WTC11 (cell line): ENCODE data around the gene PLPP1. TPM values are rescaled to one million over a fixed set of nuclear protein-coding genes. Genes with fewer than 3 reads are reported as not detected.

ENCODE experiments used
- ATAC-seq: fragments of 200-7000 bp; cut with Tn5 transposase; 2 replicates; pipeline ENCODE4 v1.10.0; 2021; ENCODE audit warnings: mild to moderate bottlenecking, moderate library complexity
- CTCF ChIA-PET: fragments of 300-600 bp; sonication (Branson Sonifier 250); formaldehyde crosslinking; loops from one replicate; lab custom pipeline; 2021; ENCODE audit warnings: antibody characterized with exemption; lab: Charles Lee
- POLR2A ChIA-PET: fragments of 350-600 bp; sonication (Branson Sonifier 250); formaldehyde crosslinking; loops from one replicate; lab custom pipeline; 2021; ENCODE audit warnings: antibody characterized with exemption; lab: Charles Lee
- DNase-seq: peaks from one replicate; pipeline ENCODE4 v3.0.0; 2021; ENCODE audit warnings: low spot score
- H3K27ac Mint-ChIP-seq: 2 replicates; pipeline ENCODE4 v1.8.0; 2021; ENCODE audit warnings: mixed read lengths
- H3K27me3 Mint-ChIP-seq: 2 replicates; pipeline ENCODE4 v1.8.0; 2021; ENCODE audit warnings: low read depth, mild to moderate bottlenecking, moderate library complexity, mixed read lengths
- H3K36me3 Mint-ChIP-seq: 2 replicates; pipeline ENCODE4 v1.8.0; 2021; ENCODE audit warnings: mixed read lengths
- H3K4me1 Mint-ChIP-seq: 2 replicates; pipeline ENCODE4 v1.8.0; 2022; ENCODE audit warnings: mixed read lengths
- H3K4me3 Mint-ChIP-seq: 2 replicates; pipeline ENCODE4 v1.8.0; 2021; ENCODE audit warnings: mild to moderate bottlenecking, moderate library complexity, mixed read lengths
- H3K9me3 Mint-ChIP-seq: 2 replicates; pipeline ENCODE4 v1.8.0; 2021; ENCODE audit warnings: mixed read lengths
- ATF1 ChIP-seq: sonication (generic); formaldehyde crosslinking; IDR thresholded peaks from 2 replicates; pipeline ENCODE4 v1.8.1; 2023; ENCODE audit warnings: mild to moderate bottlenecking, moderate library complexity, missing genetic modification reagents
- ATF2 ChIP-seq: sonication (generic); formaldehyde crosslinking; IDR thresholded peaks from 2 replicates; pipeline ENCODE4 v1.8.1; 2022; ENCODE audit warnings: low read depth, missing genetic modification reagents, borderline replicate concordance
- CTCF ChIP-seq: fragments of 200-600 bp; IDR thresholded peaks from 2 replicates; pipeline ENCODE4 v1.8.0; 2022; ENCODE audit warnings: antibody characterized with exemption
- ERG ChIP-seq: fragments of 250-450 bp; sonication (Bioruptor Pico); IDR thresholded peaks from 2 replicates; pipeline ENCODE4 v1.8.0; 2021; ENCODE audit warnings: mild to moderate bottlenecking
- ESRRA ChIP-seq: sonication (generic); formaldehyde crosslinking; IDR thresholded peaks from 2 replicates; pipeline ENCODE4 v1.8.1; 2022; ENCODE audit warnings: mild to moderate bottlenecking, missing genetic modification reagents, borderline replicate concordance
- FOXJ3 ChIP-seq: sonication (generic); formaldehyde crosslinking; IDR thresholded peaks from 2 replicates; pipeline ENCODE4 v1.9.0; 2021; ENCODE audit warnings: missing genetic modification reagents, mild to moderate bottlenecking, borderline replicate concordance
- GABPB1 ChIP-seq: sonication (generic); formaldehyde crosslinking; IDR thresholded peaks from 2 replicates; pipeline ENCODE4 v1.8.1; 2023; ENCODE audit warnings: mild to moderate bottlenecking, missing genetic modification reagents
- MLX ChIP-seq: sonication (generic); formaldehyde crosslinking; IDR thresholded peaks from 2 replicates; pipeline ENCODE4 v1.8.1; 2023; ENCODE audit warnings: mild to moderate bottlenecking, missing genetic modification reagents, moderate library complexity
- NFE2L1 ChIP-seq: sonication (generic); formaldehyde crosslinking; IDR thresholded peaks from 2 replicates; pipeline ENCODE4 v1.8.1; 2023; ENCODE audit warnings: missing genetic modification reagents
- NFYB ChIP-seq: sonication (generic); formaldehyde crosslinking; conservative IDR thresholded peaks from 2 replicates; pipeline ENCODE4 v1.8.0; 2022; ENCODE audit warnings: low read depth, missing genetic modification reagents
- NR1H2 ChIP-seq: sonication (generic); formaldehyde crosslinking; IDR thresholded peaks from 2 replicates; pipeline ENCODE4 v1.9.0; 2021; ENCODE audit warnings: mild to moderate bottlenecking, moderate library complexity, missing genetic modification reagents
- RORB ChIP-seq: fragments of 250-450 bp; sonication (Bioruptor Pico); IDR thresholded peaks from 2 replicates; pipeline ENCODE4 v1.9.0; 2021; ENCODE audit warnings: mild to moderate bottlenecking
- SMAD4 ChIP-seq: sonication (generic); formaldehyde crosslinking; IDR thresholded peaks from 2 replicates; pipeline ENCODE4 v1.8.0; 2022; ENCODE audit warnings: mild to moderate bottlenecking, missing genetic modification reagents
- USF1 ChIP-seq: sonication (generic); formaldehyde crosslinking; IDR thresholded peaks from 2 replicates; pipeline ENCODE4 v1.8.0; 2022; ENCODE audit warnings: mild to moderate bottlenecking, missing genetic modification reagents
- USF2 ChIP-seq: sonication (generic); formaldehyde crosslinking; IDR thresholded peaks from 2 replicates; pipeline ENCODE4 v1.8.1; 2023; ENCODE audit warnings: mild to moderate bottlenecking, missing genetic modification reagents, moderate library complexity
- ZBTB21 ChIP-seq: sonication (generic); formaldehyde crosslinking; IDR thresholded peaks from 2 replicates; pipeline ENCODE4 v1.8.1; 2023; ENCODE audit warnings: mild to moderate bottlenecking, missing genetic modification reagents, borderline replicate concordance
- ZBTB43 ChIP-seq: sonication (generic); formaldehyde crosslinking; IDR thresholded peaks from 2 replicates; pipeline ENCODE4 v1.8.1; 2023; ENCODE audit warnings: mild to moderate bottlenecking, missing genetic modification reagents
- ZNF281 ChIP-seq: sonication (generic); formaldehyde crosslinking; IDR thresholded peaks from 2 replicates; pipeline ENCODE4 v1.8.0; 2023; ENCODE audit warnings: mild to moderate bottlenecking, missing genetic modification reagents
- ZNF396 ChIP-seq: fragments of 250-450 bp; sonication (Bioruptor Pico); IDR thresholded peaks from 2 replicates; pipeline ENCODE4 v1.8.0; 2021; ENCODE audit warnings: mild to moderate bottlenecking, moderate library complexity, borderline replicate concordance
- ZNF671 ChIP-seq: fragments of 250-450 bp; sonication (Bioruptor Pico); IDR thresholded peaks from 2 replicates; pipeline ENCODE4 v1.8.0; 2021; ENCODE audit warnings: mild to moderate bottlenecking
- total RNA-seq: library from RNA; stranded (reverse); gene quantifications from 3 replicates; pipeline ENCODE4 v1.2.3, GENCODE V29; 2021

The PLPP1 gene
- total RNA-seq, 1 experiment from 2014 or later: 43.2 TPM

- H3K27me3 Mint-ChIP-seq: no peaks in the 10 kb centered on the region
Measured at GRCh38 chr5:55484531-55484930, 50.2 kb downstream of the PLPP1 start.

GRCh38 chr5:55483885-55484284, 50.9 kb downstream of the PLPP1 start:
- Mint-ChIP-seq H3K4me1 (peaks cover 65% of the 10 kb centered on the region), H3K9me3 (no peaks in the 10 kb centered on the region), H3K4me3 (peak overlapping the region; percentile 15), H3K27ac (peak overlapping the region; percentile 97), H3K27me3 (no peaks in the 10 kb centered on the region), H3K36me3 (no peaks in the 10 kb centered on the region)
- ATAC-seq (peak; percentile 6), DNase-seq (no peak)
- ChIA-PET CTCF (no interaction called here), POLR2A (no interaction called here)
- no peak for TF ChIP-seq ATF2 (CRISPR knock-in tag)
- TF ChIP-seq ATF1 (CRISPR knock-in tag): no peak
- no peak for TF ChIP-seq ZNF671 (CRISPR knock-in tag)
- no peak for TF ChIP-seq RORB (CRISPR knock-in tag)

More at GRCh38 chr5:55484531-55484930, 50.2 kb downstream of the PLPP1 start:
- DNase-seq (peak; percentile 43), ATAC-seq (peak; percentile 94)
- ChIA-PET CTCF (interaction anchor here (0.9 kb wide), 1 partner anchor 207 kb away, joined by 4 read pairs; no protein-coding TSS in a partner anchor), POLR2A (interaction anchor here (1.0 kb wide), 1 partner anchor 10 kb away, joined by 3 read pairs; no protein-coding TSS in a partner anchor)
- Mint-ChIP-seq H3K4me1 (peaks cover 63% of the 10 kb centered on the region), H3K27ac (peak overlapping the region; percentile 98), H3K9me3 (no peaks in the 10 kb centered on the region), H3K36me3 (no peaks in the 10 kb centered on the region), H3K4me3 (peak overlapping the region; percentile 55)
- no peak for TF ChIP-seq ZNF396
- peak; percentile 65; the same call in 1 of the 2 replicates for TF ChIP-seq USF1 (CRISPR knock-in tag)
- no peak for TF ChIP-seq NFE2L1 (CRISPR knock-in tag)
- no peak for TF ChIP-seq FOXJ3 (CRISPR knock-in tag)
- peak; percentile 76 for TF ChIP-seq USF2 (CRISPR knock-in tag)
- TF ChIP-seq NFYB (CRISPR knock-in tag): no peak
- no peak for TF ChIP-seq CTCF

- ChIA-PET CTCF (no interaction called here), POLR2A (no interaction called here)
- H3K27ac Mint-ChIP-seq: peak overlapping the region; percentile 58; the same call in 1 of the 2 replicates
- ATAC-seq: no peak
- peaks cover 70% of the 10 kb centered on the region for H3K4me1 Mint-ChIP-seq
- H3K4me3 Mint-ChIP-seq: no peak overlapping the region
- H3K27me3 Mint-ChIP-seq: no peaks in the 10 kb centered on the region
- no peak for DNase-seq
- H3K9me3 Mint-ChIP-seq: no peaks in the 10 kb centered on the region
- H3K36me3 Mint-ChIP-seq: no peaks in the 10 kb centered on the region
- TF ChIP-seq ZBTB43 (CRISPR knock-in tag) (no peak), ZBTB21 (no peak), ZNF281 (no peak), MLX (CRISPR knock-in tag) (no peak), ERG (CRISPR knock-in tag) (no peak), GABPB1 (CRISPR knock-in tag) (no peak), SMAD4 (no peak), RORB (CRISPR knock-in tag) (no peak), ESRRA (CRISPR knock-in tag) (no peak), NR1H2 (CRISPR knock-in tag) (no peak)
Measured at GRCh38 chr5:55481293-55481855, 53.4 kb downstream of the PLPP1 start.
